ENCODE measurements around the gene CACNB1.

- TF ChIP-seq SMC3 (IDR thresholded peaks at IDR 0.05; ENCODE audit: low read depth, low read length) (no peak), MXI1 (IDR thresholded peaks at IDR 0.05; ENCODE audit: borderline replicate concordance, low read depth, low read length) (no peak), NFE2L2 (IDR thresholded peaks at IDR 0.05; ENCODE audit: low read depth, low read length) (no peak)
Measured at GRCh38 chr17:39181303-39181702, 16.2 kb downstream of the CACNB1 start.

All from IMR-90 (cell line).